GM19193 (cell line): ENCODE results near the gene APCDD1L.

Experiments
- POLR2A ChIP-seq: IDR thresholded peaks from 4 replicates; pipeline ENCODE4 v1.6.1; 2011; ENCODE audit not compliant: insufficient read depth, insufficient read length; ENCODE audit errors: extremely low read depth

Gene APCDD1L

GRCh38 chr20:58549231-58550209 is 34.3 kb upstream of the APCDD1L start:
- no peak for TF ChIP-seq POLR2A

- TF ChIP-seq POLR2A = no peak
Measured at GRCh38 chr20:58547623-58548475, 32.6 kb upstream of the APCDD1L start.

- no peak for TF ChIP-seq POLR2A
Measured at GRCh38 chr20:58546756-58547622, 31.8 kb upstream of the APCDD1L start.

DNA sequence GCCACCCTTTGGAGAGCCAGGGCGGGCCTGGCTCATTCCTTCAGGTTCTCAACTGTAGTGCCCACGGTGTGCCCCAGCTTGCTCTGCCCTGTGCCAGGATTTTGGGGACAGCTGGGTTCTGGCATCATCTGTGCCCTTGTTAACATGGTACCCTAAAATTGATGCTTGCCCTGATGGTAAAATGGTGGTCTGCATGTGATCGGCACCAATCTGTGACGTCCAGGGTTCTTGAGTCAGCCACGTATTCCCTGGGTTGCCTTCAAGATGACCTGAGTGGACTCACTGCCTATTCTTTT is 31.2 kb upstream of the APCDD1L start:
- TF ChIP-seq POLR2A = no peak

GRCh38 chr20:58545565-58546415 is 30.6 kb upstream of the APCDD1L start:
- no peak for TF ChIP-seq POLR2A

- no peak for TF ChIP-seq POLR2A
Measured at GRCh38 chr20:58544891-58545290, 29.7 kb upstream of the APCDD1L start.

DNA sequence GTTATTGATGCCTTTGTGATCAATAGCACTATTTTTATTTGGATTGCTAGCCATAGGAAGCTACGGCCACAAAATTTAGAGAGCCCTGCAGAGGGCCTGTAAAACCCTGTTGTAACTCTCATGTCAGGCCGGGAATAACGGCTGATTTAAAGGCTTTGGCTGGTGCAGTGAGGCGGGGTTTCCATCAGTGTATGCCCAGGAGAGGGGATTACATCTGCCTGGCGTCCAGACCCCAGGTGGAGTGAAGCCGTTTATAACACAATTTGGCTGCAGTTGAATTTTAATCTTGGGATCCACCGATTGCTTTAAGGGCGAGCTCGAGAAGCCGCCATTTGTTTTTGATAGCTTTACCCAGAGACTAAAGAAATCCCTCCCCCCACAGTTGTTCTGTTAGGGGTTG is 29.1 kb upstream of the APCDD1L start:
- TF ChIP-seq POLR2A = no peak

DNA sequence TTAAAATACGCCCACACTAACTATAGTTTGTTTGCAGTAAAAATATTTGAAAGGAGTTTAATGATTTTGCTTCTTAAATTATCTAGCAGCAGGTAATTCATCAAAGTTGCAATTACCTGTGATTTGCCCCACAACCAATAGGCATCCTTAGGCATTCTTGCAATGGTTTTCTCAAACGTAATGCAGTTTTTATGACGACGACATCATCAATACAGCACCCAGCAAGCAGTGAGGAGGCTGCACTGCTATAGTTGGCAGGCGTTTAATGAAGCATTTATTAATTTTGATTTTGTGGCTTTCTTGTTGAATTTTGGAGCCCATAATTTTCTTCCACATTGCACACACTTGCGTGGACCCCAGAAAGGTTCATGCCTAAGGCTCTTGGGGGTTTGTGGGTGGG is 28.1 kb upstream of the APCDD1L start:
- no peak for TF ChIP-seq POLR2A

DNA sequence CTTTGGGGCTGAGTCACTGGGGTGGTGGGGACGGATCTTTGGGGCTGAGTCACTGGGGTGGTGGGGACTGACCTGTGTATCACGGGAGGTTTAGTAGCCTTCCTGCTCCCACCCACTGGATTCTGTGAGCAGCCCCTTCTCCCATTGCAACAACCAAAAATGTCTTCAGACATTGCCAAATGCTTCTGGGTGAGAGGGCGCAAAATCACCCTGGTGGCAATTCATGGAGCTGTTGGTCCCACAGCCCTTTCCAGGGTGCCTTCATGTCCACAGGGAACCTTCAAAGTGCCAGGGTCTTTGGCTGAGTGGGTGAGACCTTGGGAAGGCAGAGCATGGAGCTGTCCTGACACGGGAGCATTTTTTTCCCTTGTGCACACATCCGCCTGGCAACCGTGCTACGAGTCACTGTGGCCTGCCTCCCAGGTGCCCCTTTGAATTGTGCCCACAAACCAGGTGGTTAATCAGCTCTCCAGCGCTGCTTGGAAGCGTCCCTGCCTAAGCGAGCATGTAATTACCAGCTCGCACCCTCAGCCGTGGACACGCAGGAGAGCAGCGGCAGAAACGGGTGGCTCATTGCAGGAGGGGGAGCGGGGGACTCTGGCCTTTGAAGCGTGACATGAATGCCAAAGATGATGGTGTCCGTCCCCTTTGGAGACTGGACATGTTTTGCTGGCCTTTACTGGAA is 27.4 kb upstream of the APCDD1L start:
- no peak for TF ChIP-seq POLR2A

GRCh38 chr20:58538752-58539151 is 23.6 kb upstream of the APCDD1L start:
- no peak for TF ChIP-seq POLR2A

GRCh38 chr20:58537831-58538230 is 22.6 kb upstream of the APCDD1L start:
- TF ChIP-seq POLR2A = no peak

DNA sequence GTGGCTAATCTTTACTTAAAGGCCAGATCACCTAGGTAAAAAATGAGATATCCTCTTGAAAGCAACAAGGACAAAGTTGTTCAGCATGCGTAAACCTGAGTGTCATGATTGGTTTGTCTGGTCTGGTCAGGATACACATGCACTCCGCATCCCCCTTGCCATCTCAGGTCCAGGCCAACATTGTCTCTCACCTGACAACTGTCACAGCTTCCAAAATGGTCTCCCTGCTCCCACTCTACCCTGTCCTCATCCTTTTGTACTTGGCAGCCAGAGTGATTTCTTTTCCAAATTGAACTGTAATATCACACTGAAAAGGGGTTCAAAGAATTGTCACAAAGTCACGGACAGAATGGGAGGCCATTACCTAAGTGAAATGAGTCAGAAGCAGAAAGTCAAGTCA is 21.1 kb upstream of the APCDD1L start:
- TF ChIP-seq POLR2A = no peak

GRCh38 chr20:58531657-58532056 is 16.5 kb upstream of the APCDD1L start:
- no peak for TF ChIP-seq POLR2A
